Lower leg skin (tissue), 4 donors: ENCODE results near the gene MEI1. TPM values are rescaled to one million over a fixed set of nuclear protein-coding genes. Genes with fewer than 3 reads are reported as not detected.

Experiments used
- DNase-seq, 2 donors: peaks; one replicate each; pipeline ENCODE4 v3.0.0-alpha.2; 2019; ENCODE audit warnings: low spot score in 2 of 2
- H3K4me3 ChIP-seq: fragments of 200-600 bp; sonication (generic); 2 replicates; pipeline ENCODE4 v1.5.1; 2017; ENCODE audit warnings: mild to moderate bottlenecking, low read depth; ENCODE audit not compliant: poor library complexity, severe bottlenecking
- CTCF ChIP-seq, 3 donors: fragments of 450-650 bp; IDR thresholded peaks; one replicate each; pipeline ENCODE4 v1.5.1; 2016; ENCODE audit warnings: antibody characterized with exemption in 3 of 3, mild to moderate bottlenecking in 3 of 3, moderate library complexity in 2 of 3
- POLR2A ChIP-seq, 2 donors: fragments of 450-650 bp; IDR thresholded peaks; one replicate each; pipeline ENCODE4 v1.6.1; 2016 to 2017; ENCODE audit warnings: antibody characterized with exemption in 2 of 2, mild to moderate bottlenecking in 1 of 2, moderate library complexity in 1 of 2
- WGBS, 2 donors: methylation state at CpG; one replicate each; pipeline ENCODE4 v1.1.5; 2018; 5-methylcytosine and 5-hydroxymethylcytosine counted together
- intact Hi-C: fragments of 100-400 bp; cut with DNase I; formaldehyde crosslinking; loops from one replicate; pipeline ENCODE4 v1.15.0; 2023; ENCODE audit warnings: low total_unique reads
- total RNA-seq, 4 donors: library from RNA; depleted of rRNA; stranded (reverse); fragments of >200 nt; gene quantifications; one replicate each; pipeline ENCODE4 v1.1.0, GENCODE V29; 2016

Gene MEI1
- total RNA-seq, 4 donors from 2014 or later, result 1.2 to 2.1 TPM; not detected in 2

DNA sequence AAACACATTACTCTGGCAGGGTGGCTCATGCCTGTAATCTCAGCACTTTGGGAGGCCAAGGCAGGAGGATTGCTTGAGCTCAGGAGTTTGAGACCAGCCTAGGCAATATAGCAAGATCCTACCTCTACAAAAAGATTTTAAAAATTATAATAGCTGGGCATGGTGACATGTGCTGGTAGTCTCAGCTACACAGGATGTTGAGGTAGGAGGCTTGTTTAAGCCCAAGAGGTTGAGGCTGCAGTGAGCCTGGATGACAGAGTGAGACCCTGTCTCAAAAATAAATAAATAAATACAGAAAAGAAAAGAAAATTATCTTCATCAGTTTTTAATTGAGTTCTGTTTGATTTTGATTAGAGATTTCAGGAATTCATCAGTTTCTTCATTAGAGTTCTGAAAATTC lies 106.3 kb downstream of the MEI1 start:
- intact Hi-C loops, result loop anchor here (5.0 kb wide), 1 partner anchor 1223 kb away; no protein-coding TSS in a partner anchor
- TF ChIP-seq CTCF (IDR thresholded peaks at IDR 0.05) (no peak), POLR2A (IDR thresholded peaks at IDR 0.05) (no peak)
- H3K4me3 ChIP-seq, result no peak overlapping the region
- no peak for DNase-seq

DNA sequence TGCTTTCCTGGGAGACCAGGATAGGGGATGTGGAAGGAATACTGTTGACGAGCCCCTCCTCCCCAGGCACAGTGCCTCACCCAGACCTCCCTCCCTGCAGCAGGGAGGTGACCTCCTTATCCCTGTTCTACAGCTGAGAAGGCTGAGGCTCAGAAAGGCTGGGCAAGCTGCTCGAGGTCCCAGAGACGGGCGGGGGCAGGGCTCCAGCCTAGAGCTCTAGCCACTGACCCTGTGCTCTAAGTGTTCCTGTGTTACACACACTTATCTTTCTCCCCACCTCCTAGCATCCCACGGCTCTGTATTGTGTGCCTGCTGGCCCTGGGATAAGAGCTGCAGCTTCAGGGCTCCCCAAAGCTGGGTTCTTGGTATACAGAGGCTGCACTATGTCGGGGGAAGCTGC lies 109.1 kb downstream of the MEI1 start:
- TF ChIP-seq POLR2A (IDR thresholded peaks at IDR 0.05) (no peak), CTCF (IDR thresholded peaks at IDR 0.05) (no peak)
- 93 to 95% methylated on average over 6 of the region's 6 CpGs for WGBS, 2 donors
- intact Hi-C loops, result loop anchor here (5.0 kb wide), 1 partner anchor 1226 kb away; no protein-coding TSS in a partner anchor

GRCh38 chr22:41810022-41810421 lies 110.7 kb downstream of the MEI1 start:
- intact Hi-C loops, result no loop called here
- 86 to 91% methylated on average over 12 of the region's 12 CpGs for WGBS, 2 donors
- H3K4me3 ChIP-seq, result no peak overlapping the region
- no peak for DNase-seq
- no peak for TF ChIP-seq POLR2A (IDR thresholded peaks at IDR 0.05)
- TF ChIP-seq CTCF (IDR thresholded peaks at IDR 0.05), result no peak

More for the DNA sequence above, 109.1 kb downstream of the MEI1 start:
- DNase-seq, result no peak
- H3K4me3 ChIP-seq, result no peak overlapping the region

DNA sequence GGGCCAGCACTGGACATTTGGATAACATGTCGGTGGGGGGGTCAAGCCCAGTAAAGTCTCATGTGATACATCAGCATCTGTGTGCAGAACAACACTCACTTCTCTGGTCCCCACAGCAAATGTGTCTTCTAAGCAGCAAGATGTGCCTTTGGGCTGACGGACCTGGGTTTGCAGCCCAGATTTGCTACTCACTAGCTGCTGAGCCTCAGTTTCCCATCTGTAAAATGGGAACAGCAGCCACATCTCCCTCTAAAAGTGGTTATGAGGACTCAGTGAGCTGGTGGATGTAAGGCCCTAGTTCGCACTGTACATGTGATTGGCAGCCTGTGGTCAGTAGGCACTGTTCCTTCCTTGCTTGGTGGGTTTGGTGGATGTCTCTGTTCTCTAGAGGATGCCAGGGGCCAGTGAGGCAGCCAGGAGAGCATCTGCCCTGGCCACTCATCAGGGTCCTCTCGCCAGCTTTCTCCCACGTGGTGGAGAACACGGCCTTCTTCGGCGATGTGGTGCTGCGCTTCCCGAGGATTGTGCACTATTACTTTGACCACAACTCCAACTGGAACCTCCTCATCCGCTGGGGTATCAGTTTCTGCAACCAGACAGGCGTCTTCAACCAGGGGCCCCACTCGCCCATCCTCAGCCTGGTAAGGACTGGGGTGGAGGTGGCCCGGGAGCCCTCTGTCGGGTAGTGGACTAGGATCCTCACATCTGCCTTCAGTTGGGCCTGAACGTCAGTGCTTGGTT lies 113.7 kb downstream of the MEI1 start:
- intact Hi-C loops, result no loop called here
- no peak overlapping the region for H3K4me3 ChIP-seq
- DNase-seq, result no peak
- 95 to 97% methylated on average over 16 of the region's 16 CpGs for WGBS, 2 donors
- TF ChIP-seq POLR2A (IDR thresholded peaks at IDR 0.05), result no peak
- TF ChIP-seq CTCF (IDR thresholded peaks at IDR 0.05), result no peak

DNA sequence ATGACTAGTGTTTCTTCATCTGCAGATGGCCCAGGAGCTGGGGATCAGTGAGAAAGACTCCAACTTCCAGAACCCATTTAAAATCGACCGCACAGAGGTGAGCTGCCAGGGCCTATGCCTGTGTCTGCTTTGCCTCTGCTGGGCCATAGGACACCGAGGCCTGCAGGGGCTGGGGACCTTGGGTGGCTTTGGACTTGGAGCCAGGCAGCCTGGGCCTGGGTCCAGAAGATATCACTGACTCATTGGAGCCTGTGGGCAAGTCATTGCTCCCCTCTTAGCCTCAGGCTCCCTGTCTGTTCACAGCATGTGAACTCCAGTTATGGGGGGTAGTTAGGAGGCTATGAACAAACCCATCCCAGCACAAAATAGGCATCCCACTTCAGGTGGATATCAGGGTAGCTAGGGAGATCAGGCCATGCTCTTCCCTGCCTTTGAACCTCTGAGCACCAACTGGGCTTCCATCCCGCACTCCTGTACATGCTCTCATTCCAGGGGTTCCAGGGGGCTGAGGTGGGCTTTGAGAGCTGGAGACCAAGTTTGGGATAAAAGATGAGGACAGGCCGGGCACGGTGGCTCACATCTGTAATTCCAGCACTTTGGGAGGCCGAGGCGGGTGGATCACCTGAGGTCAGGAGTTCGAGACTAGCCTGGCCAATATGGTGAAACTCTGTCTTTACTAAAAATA lies 114.6 kb downstream of the MEI1 start:
- intact Hi-C loops, result no loop called here
- DNase-seq, result no peak
- TF ChIP-seq POLR2A (IDR thresholded peaks at IDR 0.05) (no peak), CTCF (IDR thresholded peaks at IDR 0.05) (no peak)
- WGBS, 2 donors, result 92 to 100% methylated on average over 8 of the region's 9 CpGs
- no peak overlapping the region for H3K4me3 ChIP-seq
